Stomach (tissue), 4 donors: ENCODE results near the gene AMER1.

ENCODE experiments used
- EP300 ChIP-seq: sonication (generic); formaldehyde crosslinking; IDR thresholded peaks from one replicate; pipeline ENCODE4 v1.6.1; 2017; ENCODE audit warnings: antibody characterized with exemption
- POLR2A ChIP-seq, 4 donors: fragments of 450-650 bp; IDR thresholded peaks; one replicate each; pipeline ENCODE4 v1.6.1; 2016; ENCODE audit warnings: antibody characterized with exemption in 4 of 4, control low read depth in 2 of 4, mild to moderate bottlenecking in 1 of 4, moderate library complexity in 1 of 4
- TF ChIP-seq, protein P1 (sequence below), 7 experiments: fragments of 450-650 bp in 4 of 7; fragments of 200-600 bp in 3 of 7; sonication (generic) in 3 of 7; IDR thresholded peaks; one replicate each; pipeline ENCODE4 v1.5.1; 2016 to 2019; ENCODE audit warnings: antibody characterized with exemption in 7 of 7, control low read depth in 2 of 7, mild to moderate bottlenecking in 1 of 7

DNA sequence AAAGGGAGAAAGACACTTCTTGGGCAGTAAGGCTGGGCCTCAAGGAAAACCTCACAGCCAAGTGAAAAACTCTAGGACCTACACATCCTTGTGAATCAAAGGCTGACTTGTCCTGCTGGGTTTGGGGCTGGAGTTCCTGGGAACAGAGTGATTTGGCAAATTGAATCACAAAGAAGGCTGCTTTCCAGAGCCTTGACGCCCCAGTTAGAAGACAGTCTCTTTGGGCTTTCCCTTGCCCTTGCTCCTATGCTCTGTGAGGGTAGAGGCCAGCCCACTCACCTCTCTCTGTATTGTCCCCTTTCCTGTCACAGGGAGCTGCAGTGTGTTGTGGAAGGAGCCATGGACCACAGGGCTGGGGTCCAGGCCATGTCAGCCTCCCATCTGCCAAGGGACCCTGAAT is 9.6 kb downstream of the AMER1 start:
- no peak for TF ChIP-seq POLR2A (IDR thresholded peaks at IDR 0.05)
- TF ChIP-seq, protein P1, sequence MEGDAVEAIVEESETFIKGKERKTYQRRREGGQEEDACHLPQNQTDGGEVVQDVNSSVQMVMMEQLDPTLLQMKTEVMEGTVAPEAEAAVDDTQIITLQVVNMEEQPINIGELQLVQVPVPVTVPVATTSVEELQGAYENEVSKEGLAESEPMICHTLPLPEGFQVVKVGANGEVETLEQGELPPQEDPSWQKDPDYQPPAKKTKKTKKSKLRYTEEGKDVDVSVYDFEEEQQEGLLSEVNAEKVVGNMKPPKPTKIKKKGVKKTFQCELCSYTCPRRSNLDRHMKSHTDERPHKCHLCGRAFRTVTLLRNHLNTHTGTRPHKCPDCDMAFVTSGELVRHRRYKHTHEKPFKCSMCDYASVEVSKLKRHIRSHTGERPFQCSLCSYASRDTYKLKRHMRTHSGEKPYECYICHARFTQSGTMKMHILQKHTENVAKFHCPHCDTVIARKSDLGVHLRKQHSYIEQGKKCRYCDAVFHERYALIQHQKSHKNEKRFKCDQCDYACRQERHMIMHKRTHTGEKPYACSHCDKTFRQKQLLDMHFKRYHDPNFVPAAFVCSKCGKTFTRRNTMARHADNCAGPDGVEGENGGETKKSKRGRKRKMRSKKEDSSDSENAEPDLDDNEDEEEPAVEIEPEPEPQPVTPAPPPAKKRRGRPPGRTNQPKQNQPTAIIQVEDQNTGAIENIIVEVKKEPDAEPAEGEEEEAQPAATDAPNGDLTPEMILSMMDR (IDR thresholded peaks at IDR 0.05), result no peak
- no peak for TF ChIP-seq EP300
